K562 (cell line): Measurements from ENCODE around the gene RNF207. TPM values are rescaled to one million over a fixed set of nuclear protein-coding genes. Genes with fewer than 3 reads are reported as not detected.

ENCODE experiments used
- ATAC-seq: fragments of 200-7000 bp; cut with Tn5 transposase; 3 replicates; pipeline ENCODE4 v1.9.1; 2020; ENCODE audit warnings: moderate library complexity
- BruUV-seq: library from RNA; stranded (reverse); fragments of 400-500 nt; replicated peaks from 2 replicates; lab custom pipeline; 2021; lab: Mats Ljungman, UMichigan
- CTCF ChIA-PET: fragments of 300-600 bp; formaldehyde crosslinking; extraction: SDS; loops from one replicate; lab custom pipeline; 2021; ENCODE audit warnings: low intra/inter-chr PET ratio; lab: Yijun Ruan, JAX
- POLR2A ChIA-PET: fragments of 300-600, 350-650 bp; sonication (Branson Sonifier 250); formaldehyde crosslinking; extraction: SDS; loops from one replicate; lab custom pipeline; 2021; ENCODE audit warnings: antibody characterized with exemption, inconsistent platforms; lab: Yijun Ruan, JAX
- DNase-seq, 4 experiments: peaks; one replicate each; pipeline versions ENCODE4 v3.0.0 to v3.0.0-alpha.2; 2011 to 2018; ENCODE audit warnings: low spot score in 3 of 4, mixed read lengths in 3 of 4; ENCODE audit errors: extremely low read depth in 1 of 4
- FAIRE-seq: peaks from 2 replicates; lab custom pipeline; 2011; peaks lifted over from hg19 to GRCh38; lab: Jason Lieb, UNC
- H2AFZ ChIP-seq: 2 replicates; pipeline ENCODE4 v1.6.0; 2011; ENCODE audit warnings: low read depth, low read length, control low read depth, inconsistent platforms
- H3K27ac ChIP-seq: fragments of 200-600 bp; 3 replicates; pipeline ENCODE4 v1.8.0; 2011; ENCODE audit warnings: low read depth, mild to moderate bottlenecking, control low read depth, inconsistent platforms, low read length, moderate library complexity, mixed read lengths; ENCODE audit errors: extremely low read depth
- H3K27me3 ChIP-seq, 2 experiments: fragments of 300-600 bp in 1 of 2; 2 replicates in 1 of 2; 3 replicates in 1 of 2; pipeline versions ENCODE4 v1.6.0 to v1.8.0; 2011; ENCODE audit warnings: inconsistent platforms in 2 of 2, low read length in 2 of 2, mild to moderate bottlenecking in 1 of 2, mixed read lengths in 1 of 2, moderate library complexity in 1 of 2; ENCODE audit not compliant: control insufficient read depth in 2 of 2, insufficient read depth in 2 of 2
- H3K36me3 ChIP-seq: fragments of 300-600 bp; 3 replicates; pipeline ENCODE4 v1.8.0; 2011; ENCODE audit warnings: mild to moderate bottlenecking, low read length, inconsistent platforms; ENCODE audit not compliant: control insufficient read depth, insufficient read depth
- H3K4me1 ChIP-seq, 2 experiments: fragments of 200-600 bp in 1 of 2; replicated peaks in 1 of 2; 2 replicates in 1 of 2; 3 replicates in 1 of 2; pipeline versions ENCODE4 v1.5.1 to v1.8.0; 2011; ENCODE audit warnings: inconsistent platforms in 2 of 2, low read length in 2 of 2, mild to moderate bottlenecking in 1 of 2, mixed read lengths in 1 of 2, moderate library complexity in 1 of 2; ENCODE audit not compliant: control insufficient read depth in 2 of 2, insufficient read depth in 2 of 2
- H3K4me2 ChIP-seq: 2 replicates; pipeline ENCODE4 v1.6.1; 2011; ENCODE audit warnings: low read length, control low read depth, inconsistent platforms, mixed read lengths; ENCODE audit not compliant: insufficient read depth
- H3K4me3 ChIP-seq: fragments of 200-600 bp; sonication (generic), shearing (Covaris generic); 2 replicates; pipeline ENCODE4 v1.5.1; 2016; ENCODE audit warnings: control low read depth, inconsistent platforms
- H3K79me2 ChIP-seq: fragments of 200-600 bp; 3 replicates; pipeline ENCODE4 v1.8.0; 2011; ENCODE audit warnings: low read length, inconsistent platforms; ENCODE audit not compliant: control insufficient read depth, insufficient read depth
- H3K9ac ChIP-seq, 2 experiments: 2 replicates each; pipeline versions ENCODE4 v1.6.0 to v1.6.1; 2011; ENCODE audit warnings: low read depth in 2 of 2, low read length in 2 of 2, control low read depth in 1 of 2, inconsistent platforms in 1 of 2, mild to moderate bottlenecking in 1 of 2, mixed read lengths in 1 of 2; ENCODE audit not compliant: insufficient read depth in 1 of 2
- H3K9me1 ChIP-seq: one replicate; pipeline ENCODE4 v1.6.0; 2011; ENCODE audit warnings: inconsistent platforms, mild to moderate bottlenecking, low read length, moderate library complexity; ENCODE audit not compliant: control insufficient read depth, insufficient read depth
- H3K9me3 ChIP-seq: replicated peaks from 2 replicates; pipeline ENCODE4 v1.5.1; 2011; ENCODE audit warnings: low read depth, low read length, inconsistent platforms; ENCODE audit not compliant: control insufficient read depth, insufficient read depth
- H4K20me1 ChIP-seq: replicated peaks from 2 replicates; pipeline ENCODE4 v1.6.1; 2011; ENCODE audit warnings: low read length, inconsistent platforms, mixed read lengths; ENCODE audit not compliant: control insufficient read depth, insufficient read depth
- CREB5 ChIP-seq: fragments of 250-450 bp; sonication (Bioruptor Pico); IDR thresholded peaks from 2 replicates; pipeline ENCODE4 v1.5.0; 2020; ENCODE audit warnings: mild to moderate bottlenecking
- MAX ChIP-seq: sonication (generic); formaldehyde crosslinking; IDR thresholded peaks from 2 replicates; pipeline ENCODE4 v1.9.0; 2022; ENCODE audit warnings: mild to moderate bottlenecking, missing genetic modification reagents
- ZNF696 ChIP-seq: fragments of 250-450 bp; sonication (Bioruptor Pico); conservative IDR thresholded peaks from 2 replicates; pipeline ENCODE4 v1.4.0; 2020; ENCODE audit warnings: mild to moderate bottlenecking, moderate library complexity
- WGBS: fragments of 100-300 bp; shearing (Covaris generic); methylation state at CpG from one replicate; pipeline ENCODE4 v1.1.6; 2016; ENCODE audit warnings: low coverage, mixed read lengths; ENCODE audit not compliant: insufficient coverage; ENCODE audit errors: missing lambda C conversion rate; 5-methylcytosine and 5-hydroxymethylcytosine counted together
- in situ Hi-C: fragments of 300-500 bp; cut with MboI; formaldehyde crosslinking; loops from 4 replicates; pipeline ENCODE4 v1.15.0; 2018; ENCODE audit warnings: inconsistent platforms, mixed read lengths
- intact Hi-C: fragments of 100-400 bp; cut with micrococcal nuclease; formaldehyde crosslinking; loops from 2 replicates; pipeline ENCODE4 v1.14.2; 2022
- polyA plus RNA-seq, 8 experiments: library from polyadenylated mRNA; depleted of rRNA in 4 of 8; stranded (reverse) in 5 of 8; unstranded in 3 of 8; fragments of >200 nt; fragmentation: Nextera tagmentation in 2 of 8; fragmentation: Illumina TruSeq in 1 of 8; extraction: Ambion mirVana in 2 of 8; extraction: Trizol in 1 of 8; gene quantifications; 2 replicates each; pipeline versions ENCODE4 v1.2.1 to v1.2.3, GENCODE V29; 2011 to 2014; ENCODE audit warnings: inconsistent platforms in 1 of 8, missing spikeins in 1 of 8
- total RNA-seq, 7 experiments: library from RNA; depleted of rRNA in 6 of 7; stranded (reverse); fragments of >200 nt in 6 of 7; fragmentation: Illumina TruSeq in 2 of 7; extraction: Trizol in 2 of 7; gene quantifications; 2 replicates each; pipeline versions ENCODE4 v1.2.1 to v1.2.3, GENCODE V29; 2011 to 2021; ENCODE audit warnings: low replicate concordance in 1 of 7

RNF207 gene
- total and polyA plus RNA-seq, 9 of the 15 experiments (the other 6 are each of a cell fraction or from before 2014, with no cell fraction given), result 2.7 to 30.6 (median 12.9) TPM

GRCh38 chr1:6225651-6226050, 19.7 kb downstream of the RNF207 start:
- no peaks in the 10 kb centered on the region for H3K27me3 ChIP-seq
- TF ChIP-seq ZNF696 (no peak), MAX (0 out of 2 replicates have a peak, but pooled peaks have one; percentile 13)
- 0 out of 2 replicates have a peak, but pooled peaks cover 7% of the 10 kb centered on the region for H4K20me1 ChIP-seq
- no peak for FAIRE-seq
- H3K9me3 ChIP-seq, result no peaks in the 10 kb centered on the region
- ChIA-PET CTCF (no interaction called here), POLR2A (interaction anchor here (0.9 to 1.6 kb wide), 7 partner anchors 8 to 23 kb away, joined by 3 to 5 read pairs (median 4); partner anchors contain the start of gene ICMT)
- no peak overlapping the region for H3K4me3 ChIP-seq
- H3K27ac ChIP-seq, result no peak overlapping the region
- no peaks in the 10 kb centered on the region for H3K9me1 ChIP-seq
- no peak for DNase-seq
- H3K79me2 ChIP-seq, result no peaks in the 10 kb centered on the region; the same call in 2 of the 3 replicates
- H3K4me2 ChIP-seq, result no peak overlapping the region
- H2AFZ ChIP-seq, result no peak overlapping the region
- in situ Hi-C loops (no loop called here), intact Hi-C loops (no loop called here)
- H3K9ac ChIP-seq, result no peak overlapping the region
- BruUV-seq, result no TSS peak
- peaks cover 90% of the 10 kb centered on the region; the same call in 2 of the 3 replicates for H3K36me3 ChIP-seq
- no peak for ATAC-seq
- no peaks in the 10 kb centered on the region for H3K4me1 ChIP-seq
- 96% methylated on average over 8 of the region's 8 CpGs for WGBS

- Histone ChIP-seq H3K9me3 (no peaks in the 10 kb centered on the region), H2AFZ (no peak overlapping the region), H3K4me2 (no peak overlapping the region), H3K9me1 (no peaks in the 10 kb centered on the region), H3K36me3 (peaks cover 57% of the 10 kb centered on the region), H3K9ac (no peak overlapping the region), H3K27ac (no peak overlapping the region), H3K79me2 (peaks cover 31% of the 10 kb centered on the region), H3K4me3 (no peak overlapping the region), H3K4me1 (peaks cover 10 to 28% of the 10 kb centered on the region in 2 experiments; a peak in 4 of 5 replicates), H4K20me1 (no peaks in the 10 kb centered on the region), H3K27me3 (no peaks in the 10 kb centered on the region)
- ATAC-seq, result no peak
- intact Hi-C loops (no loop called here), in situ Hi-C loops (no loop called here)
- ChIA-PET POLR2A (interaction anchor here (0.6 to 1.6 kb wide), 7 partner anchors 8 to 270 kb away, joined by 3 to 5 read pairs (median 3); no protein-coding TSS in a partner anchor), CTCF (no interaction called here)
- no TSS peak for BruUV-seq
- 31% methylated on average over 1 of the region's 1 CpG for WGBS
- DNase-seq, result no peak
- no peak for FAIRE-seq
- no peak for TF ChIP-seq CREB5 (CRISPR knock-in tag)
Measured at GRCh38 chr1:6233376-6233775, 27.5 kb downstream of the RNF207 start.
